A549 (cell line): ENCODE results near the gene DSTYK. TPM values are rescaled to one million over a fixed set of nuclear protein-coding genes. Genes with fewer than 3 reads are reported as not detected.

Experiments used
- ATAC-seq, 2 experiments: fragments of 200-7000 bp in 1 of 2; fragments of >200 bp in 1 of 2; cut with Nextera tagmentation in 1 of 2; cut with Tn5 transposase in 1 of 2; 3 replicates each; pipeline versions ENCODE4 v1.8.0 to v1.9.1; 2018 to 2020; ENCODE audit warnings: mild to moderate bottlenecking in 1 of 2, moderate library complexity in 1 of 2
- CTCF ChIA-PET: fragments of 300-600 bp; sonication (Branson Sonifier 250); formaldehyde crosslinking; extraction: SDS; loops from one replicate; lab custom pipeline; 2021; ENCODE audit warnings: antibody characterized with exemption, inconsistent platforms; lab: Yijun Ruan, JAX
- POLR2A ChIA-PET: fragments of 350-600 bp; formaldehyde crosslinking; extraction: SDS; loops from one replicate; lab custom pipeline; 2021; ENCODE audit warnings: antibody characterized with exemption, inconsistent platforms; lab: Yijun Ruan, JAX
- DNase-seq, 2 experiments: peaks; one replicate each; pipeline versions ENCODE4 v3.0.0 to v3.0.0-alpha.2; 2011 to 2016; ENCODE audit warnings: low read depth in 1 of 2, low spot score in 1 of 2
- FAIRE-seq: peaks from 2 replicates; lab custom pipeline; 2011; peaks lifted over from hg19 to GRCh38; lab: Jason Lieb, UNC
- H3K27ac ChIP-seq, 2 experiments: fragments of >200 bp; sonication (Bioruptor Twin); formaldehyde crosslinking; 3 replicates each; pipeline ENCODE4 v1.5.1; 2016 to 2017
- H3K4me1 ChIP-seq: fragments of >200 bp; sonication (Bioruptor Twin); formaldehyde crosslinking; 3 replicates; pipeline ENCODE4 v1.6.1; 2016
- H3K4me2 ChIP-seq: fragments of >200 bp; sonication (Bioruptor Twin); formaldehyde crosslinking; 3 replicates; pipeline ENCODE4 v1.6.1; 2016
- H3K4me3 ChIP-seq: fragments of >200 bp; sonication (Bioruptor Twin); formaldehyde crosslinking; 3 replicates; pipeline ENCODE4 v1.5.1; 2016
- H3K9me3 ChIP-seq: fragments of >200 bp; sonication (Bioruptor Twin); formaldehyde crosslinking; 3 replicates; pipeline ENCODE4 v1.6.1; 2016
- CBX2 ChIP-seq: fragments of 200-600 bp; sonication (generic); IDR thresholded peaks from 2 replicates; pipeline ENCODE4 v1.6.1; 2016; ENCODE audit warnings: low read depth, mild to moderate bottlenecking, borderline replicate concordance
- CEBPB ChIP-seq, 2 experiments: fragments of >200 bp in 1 of 2; sonication (Bioruptor Twin) in 1 of 2; formaldehyde crosslinking in 1 of 2; IDR thresholded peaks; 2 replicates each; pipeline ENCODE4 v1.6.1; 2012 to 2016
- CHD4 ChIP-seq: fragments of 200-600 bp; sonication (generic); IDR thresholded peaks from 2 replicates; pipeline ENCODE4 v1.6.1; 2016; ENCODE audit warnings: antibody characterized with exemption, mild to moderate bottlenecking, borderline replicate concordance
- CTCF ChIP-seq: fragments of >200 bp; sonication (Bioruptor Twin); formaldehyde crosslinking; IDR thresholded peaks from 3 replicates; pipeline ENCODE4 v1.5.1; 2016
- EHMT2 ChIP-seq: fragments of 200-600 bp; sonication (generic); IDR thresholded peaks from 2 replicates; pipeline ENCODE4 v1.6.1; 2016; ENCODE audit warnings: antibody characterized with exemption, low read depth, mild to moderate bottlenecking, moderate library complexity
- FOSL2 ChIP-seq, 2 experiments: fragments of 450-650 bp in 1 of 2; fragments of >200 bp in 1 of 2; sonication (Bioruptor Twin) in 1 of 2; formaldehyde crosslinking; IDR thresholded peaks; 2 replicates each; pipeline versions ENCODE4 v1.5.0 to v1.6.1; 2016 to 2020; ENCODE audit warnings: mild to moderate bottlenecking in 1 of 2, moderate library complexity in 1 of 2
- FOXS1 ChIP-seq: fragments of 250-450 bp; sonication (Bioruptor Pico); IDR thresholded peaks from 2 replicates; pipeline ENCODE4 v1.5.0; 2020; ENCODE audit warnings: mild to moderate bottlenecking, moderate library complexity
- GATA3 ChIP-seq: IDR thresholded peaks from 2 replicates; pipeline ENCODE4 v1.6.1; 2012; ENCODE audit warnings: borderline replicate concordance
- HDAC2 ChIP-seq: fragments of 200-600 bp; sonication (generic); IDR thresholded peaks from 2 replicates; pipeline ENCODE4 v1.6.1; 2016
- HEYL ChIP-seq: fragments of 250-450 bp; sonication (Bioruptor Pico); IDR thresholded peaks from 2 replicates; pipeline ENCODE4 v1.8.0; 2021; ENCODE audit warnings: mild to moderate bottlenecking, moderate library complexity
- HOXA7 ChIP-seq: fragments of 250-450 bp; sonication (Bioruptor Pico); IDR thresholded peaks from 2 replicates; pipeline ENCODE4 v1.5.0; 2020; ENCODE audit warnings: mild to moderate bottlenecking, moderate library complexity
- JUNB ChIP-seq: fragments of >200 bp; sonication (Bioruptor Twin); formaldehyde crosslinking; IDR thresholded peaks from 2 replicates; pipeline ENCODE4 v1.6.1; 2016
- MAFK ChIP-seq: fragments of 450-650 bp; IDR thresholded peaks from 2 replicates; pipeline ENCODE4 v1.6.1; 2014; ENCODE audit not compliant: partially characterized antibody
- MAZ ChIP-seq: fragments of 150-350 bp; IDR thresholded peaks from 2 replicates; pipeline ENCODE4 v1.6.1; 2014; ENCODE audit warnings: antibody characterized with exemption, low read depth, low read length, borderline replicate concordance
- PHF8 ChIP-seq: fragments of 200-600 bp; sonication (generic); IDR thresholded peaks from 2 replicates; pipeline ENCODE4 v1.6.1; 2016; ENCODE audit warnings: low read depth, mild to moderate bottlenecking, antibody characterized with exemption, moderate library complexity, borderline replicate concordance
- POLR2A ChIP-seq: IDR thresholded peaks from 2 replicates; pipeline ENCODE4 v1.6.1; 2012; ENCODE audit warnings: mild to moderate bottlenecking, low read length
- POLR2AphosphoS2 ChIP-seq: conservative IDR thresholded peaks from 2 replicates; pipeline ENCODE4 v1.6.1; 2012; ENCODE audit warnings: low read length, improper control_type of control experiment, inconsistent platforms
- RAD21 ChIP-seq, 2 experiments: fragments of >200 bp in 1 of 2; sonication (Bioruptor Twin) in 1 of 2; formaldehyde crosslinking in 1 of 2; IDR thresholded peaks in 1 of 2; conservative IDR thresholded peaks in 1 of 2; 2 replicates in 1 of 2; 3 replicates in 1 of 2; pipeline ENCODE4 v1.6.1; 2012 to 2018; ENCODE audit warnings: inconsistent platforms in 1 of 2
- REST ChIP-seq: fragments of 200-600 bp; sonication (generic); IDR thresholded peaks from 2 replicates; pipeline ENCODE4 v1.6.1; 2016; ENCODE audit warnings: antibody characterized with exemption, mild to moderate bottlenecking, moderate library complexity
- RNF2 ChIP-seq: fragments of 200-600 bp; sonication (generic); IDR thresholded peaks from 2 replicates; pipeline ENCODE4 v1.6.1; 2016; ENCODE audit warnings: low read depth, mild to moderate bottlenecking, antibody characterized with exemption, moderate library complexity, borderline replicate concordance
- SMC3 ChIP-seq: fragments of >200 bp; sonication (Bioruptor Twin); formaldehyde crosslinking; IDR thresholded peaks from 3 replicates; pipeline ENCODE4 v1.6.1; 2018; ENCODE audit warnings: inconsistent platforms
- SREBF2 ChIP-seq: fragments of 450-650 bp; IDR thresholded peaks from 2 replicates; pipeline ENCODE4 v1.6.1; 2014; ENCODE audit warnings: mild to moderate bottlenecking, moderate library complexity
- TP53 ChIP-seq: fragments of 250-450 bp; sonication (Bioruptor Pico); IDR thresholded peaks from 2 replicates; pipeline ENCODE4 v1.5.0; 2021; ENCODE audit warnings: mild to moderate bottlenecking, moderate library complexity
- ZC3H11A ChIP-seq: fragments of 450-650 bp; IDR thresholded peaks from 2 replicates; pipeline ENCODE4 v1.6.1; 2014; ENCODE audit warnings: antibody characterized with exemption, mild to moderate bottlenecking
- ZFP36 ChIP-seq: fragments of 450-650 bp; IDR thresholded peaks from 2 replicates; pipeline ENCODE4 v1.6.1; 2014; ENCODE audit warnings: borderline replicate concordance; ENCODE audit not compliant: partially characterized antibody
- ZNF302 ChIP-seq: fragments of 250-450 bp; sonication (Bioruptor Pico); IDR thresholded peaks from 2 replicates; pipeline ENCODE4 v1.9.0; 2021; ENCODE audit warnings: inconsistent platforms, mild to moderate bottlenecking, moderate library complexity
- ZSCAN20 ChIP-seq: fragments of 250-450 bp; sonication (Bioruptor Pico); IDR thresholded peaks from 2 replicates; pipeline ENCODE4 v1.8.0; 2022; ENCODE audit warnings: mild to moderate bottlenecking, moderate library complexity
- WGBS: methylation state at CpG from one replicate; pipeline ENCODE4 v1.1.6; 2017; ENCODE audit errors: missing lambda C conversion rate; 5-methylcytosine and 5-hydroxymethylcytosine counted together
- polyA plus RNA-seq, 4 experiments: library from polyadenylated mRNA; depleted of rRNA in 3 of 4; stranded (reverse); fragments of >200 nt; fragmentation: RNase III in 1 of 4; extraction: RNeasy Plus Mini Kit Qiagen cat#74134 plus additional on column Dnase treatment in 1 of 4; gene quantifications; 2 replicates in 3 of 4; 3 replicates in 1 of 4; pipeline ENCODE4 v1.2.3, GENCODE V29; 2011 to 2017
- TF ChIP-seq, protein P1 (sequence below): IDR thresholded peaks from 2 replicates; pipeline ENCODE4 v1.6.1; 2012; ENCODE audit warnings: low read depth, borderline replicate concordance

Gene DSTYK
- polyA plus RNA-seq, 2 of the 4 experiments (the other 2 are of a cell fraction) = 8.6 to 9.0 TPM

- Histone ChIP-seq H3K4me3 (no peak overlapping the region), H3K4me2 (peak overlapping the region; percentile 95), H3K27ac (no peak overlapping the region), H3K4me1 (peaks cover 12% of the 10 kb centered on the region; the same call in 2 of the 3 replicates), H3K9me3 (no peaks in the 10 kb centered on the region)
- FAIRE-seq (no peak), DNase-seq (no peak), ATAC-seq (no peak)
- WGBS = 77% methylated on average over 10 of the region's 10 CpGs
- TF ChIP-seq FOXS1 (CRISPR knock-in tag) (no peak), CBX2 (no peak), ZSCAN20 (no peak), JUNB (no peak), FOSL2 (IDR thresholded peaks at IDR 0.05) (no peak), FOSL2 (CRISPR knock-in tag; IDR thresholded peaks at IDR 0.05) (no peak), POLR2A (no peak), ZNF302 (no peak), SMC3 (no peak), CTCF (no peak), GATA3 (no peak), MAZ (no peak), POLR2AphosphoS2 (no peak), RNF2 (no peak), ZFP36 (no peak), REST (no peak), EHMT2 (no peak)
- CTCF ChIA-PET = interaction anchor here (0.7 to 53.3 kb wide), 34 partner anchors 10 to 293 kb away, joined by 3 to 1139 read pairs (median 4); partner anchors contain the start of gene RBBP5
- POLR2A ChIA-PET = interaction anchor here (1.1 to 1.6 kb wide), 2 partner anchors 19 to 26 kb away, joined by 6 read pairs; partner anchors contain the start of gene DSTYK
Observed at GRCh38 chr1:205229916-205230700, 18.6 kb upstream of the DSTYK start.

- POLR2A ChIA-PET = interaction anchor here (0.6 to 1.6 kb wide), 3 partner anchors 18 to 27 kb away, joined by 3 to 6 read pairs (median 6); partner anchors contain the start of gene DSTYK
- ATAC-seq (peak; percentile 65 to 72), FAIRE-seq (no peak), DNase-seq (peak; percentile 76 to 98)
- H3K4me1 ChIP-seq = peaks cover 12% of the 10 kb centered on the region; the same call in 2 of the 3 replicates
- peak overlapping the region; percentile 69 for H3K4me3 ChIP-seq
- CTCF ChIA-PET = interaction anchor here (0.7 to 53.3 kb wide), 39 partner anchors 9 to 294 kb away, joined by 3 to 1139 read pairs (median 4); partner anchors contain the start of gene RBBP5
- peak overlapping the region; percentile 95 for H3K4me2 ChIP-seq
- H3K9me3 ChIP-seq = no peaks in the 10 kb centered on the region
- peak overlapping the region; percentile 64 to 88; a peak in 5 of 6 replicates for H3K27ac ChIP-seq
- 24% methylated on average over 5 of the region's 15 CpGs for WGBS
- TF ChIP-seq HOXA7 (CRISPR knock-in tag) = no peak
- no peak for TF ChIP-seq HEYL (CRISPR knock-in tag)
- no peak for TF ChIP-seq MAZ
- no peak for TF ChIP-seq CBX2
- peak; percentile 32 for TF ChIP-seq CTCF
- TF ChIP-seq CEBPB (IDR thresholded peaks at IDR 0.05) = no peak
- no peak for TF ChIP-seq RNF2
- TF ChIP-seq, protein P1, sequence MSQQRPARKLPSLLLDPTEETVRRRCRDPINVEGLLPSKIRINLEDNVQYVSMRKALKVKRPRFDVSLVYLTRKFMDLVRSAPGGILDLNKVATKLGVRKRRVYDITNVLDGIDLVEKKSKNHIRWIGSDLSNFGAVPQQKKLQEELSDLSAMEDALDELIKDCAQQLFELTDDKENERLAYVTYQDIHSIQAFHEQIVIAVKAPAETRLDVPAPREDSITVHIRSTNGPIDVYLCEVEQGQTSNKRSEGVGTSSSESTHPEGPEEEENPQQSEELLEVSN = no peak
- TF ChIP-seq SMC3 = peak; percentile 70
- peak; percentile 66 to 82 for TF ChIP-seq RAD21 (conservative IDR thresholded peaks at IDR 0.05 in 1 of 2, IDR thresholded peaks at IDR 0.05 in 1 of 2)
- TF ChIP-seq TP53 = no peak
- no peak for TF ChIP-seq CHD4
- TF ChIP-seq HDAC2 = no peak
- TF ChIP-seq ZC3H11A = no peak
- TF ChIP-seq PHF8 = no peak
- TF ChIP-seq SREBF2 = no peak
- TF ChIP-seq MAFK = peak; percentile 38
Observed at GRCh38 chr1:205229399-205229871, 17.9 kb upstream of the DSTYK start.
